HCT116 (cell line): ENCODE data around the gene CEP131. TPM values are rescaled to one million over a fixed set of nuclear protein-coding genes. Genes with fewer than 3 reads are reported as not detected.

Source experiments
- ATAC-seq: fragments of 200-7000 bp; cut with Tn5 transposase; 2 replicates; pipeline ENCODE4 v1.9.1; 2020; ENCODE audit warnings: mild to moderate bottlenecking, moderate library complexity
- BruUV-seq: library from RNA; stranded (reverse); fragments of 400-500 nt; replicated peaks from 2 replicates; lab custom pipeline; 2021; lab: Mats Ljungman, UMichigan
- CTCF ChIA-PET: fragments of 300-600 bp; sonication (Branson Sonifier 250); formaldehyde crosslinking; loops from one replicate; lab custom pipeline; 2021; ENCODE audit warnings: antibody characterized with exemption; lab: Charles Lee
- POLR2A ChIA-PET: fragments of 300-600, 350-600 bp; sonication (Branson Sonifier 250); formaldehyde crosslinking; loops from one replicate; lab custom pipeline; 2021; ENCODE audit warnings: antibody characterized with exemption; lab: Charles Lee
- RAD21 ChIA-PET, 2 experiments: fragments of 300-600 bp; sonication (Branson Sonifier 250); formaldehyde crosslinking; loops; one replicate each; lab custom pipeline; 2023; ENCODE audit warnings: low total read pairs in 2 of 2; ENCODE audit not compliant: uncharacterized antibody in 2 of 2, unreplicated experiment in 2 of 2, low non-redundant PET in 1 of 2; lab: Charles Lee
- DNase-seq: peaks from one replicate; pipeline ENCODE4 v3.0.0-alpha.2; 2010; ENCODE audit warnings: low read depth, low spot score
- H2AFZ ChIP-seq: fragments of 200-600 bp; shearing (Covaris generic), sonication (generic); 2 replicates; pipeline ENCODE4 v1.6.1; 2017; ENCODE audit warnings: low read depth, mixed run types, mixed read lengths, antibody characterized with exemption, low read length; ENCODE audit not compliant: poor library complexity, severe bottlenecking
- H3K27ac ChIP-seq: 2 replicates; pipeline ENCODE4 v1.5.1; 2012; ENCODE audit warnings: low read depth, low read length
- H3K27me3 ChIP-seq: fragments of 200-600 bp; sonication (generic); 2 replicates; pipeline ENCODE4 v1.6.1; 2016; ENCODE audit warnings: mixed run types, low read length, mixed read lengths; ENCODE audit not compliant: insufficient read depth
- H3K36me3 ChIP-seq, 2 experiments: fragments of 200-500 bp in 1 of 2; fragments of 200-600 bp in 1 of 2; sonication (Bioruptor generic) in 1 of 2; sonication (generic) in 1 of 2; 2 replicates each; pipeline versions ENCODE4 v1.5.1 to v1.6.1; 2014 to 2016; ENCODE audit warnings: low read length in 2 of 2, inconsistent platforms in 1 of 2, mixed read lengths in 1 of 2, mixed run types in 1 of 2; ENCODE audit not compliant: insufficient read depth in 2 of 2, control insufficient read depth in 1 of 2
- H3K4me1 ChIP-seq, 2 experiments: fragments of 200-600 bp in 1 of 2; sonication (generic) in 1 of 2; 2 replicates each; pipeline versions ENCODE4 v1.5.1 to v1.6.1; 2012 to 2017; ENCODE audit warnings: low read length in 2 of 2, inconsistent platforms in 1 of 2, mild to moderate bottlenecking in 1 of 2, mixed read lengths in 1 of 2, mixed run types in 1 of 2, moderate library complexity in 1 of 2; ENCODE audit not compliant: insufficient read depth in 2 of 2, control insufficient read depth in 1 of 2
- H3K4me2 ChIP-seq: fragments of 200-600 bp; sonication (generic); 2 replicates; pipeline ENCODE4 v1.6.1; 2017; ENCODE audit warnings: mixed run types, low read length, mixed read lengths
- H3K4me3 ChIP-seq, 2 experiments: fragments of 200-600 bp in 1 of 2; sonication (generic) in 1 of 2; replicated peaks in 1 of 2; 2 replicates each; pipeline ENCODE4 v1.5.1; 2011 to 2016; ENCODE audit warnings: low read length in 2 of 2, control low read depth in 1 of 2, low read depth in 1 of 2, mild to moderate bottlenecking in 1 of 2, mixed read lengths in 1 of 2, mixed run types in 1 of 2
- H3K79me2 ChIP-seq: fragments of 200-600 bp; sonication (generic); 2 replicates; pipeline ENCODE4 v1.6.1; 2017; ENCODE audit warnings: mild to moderate bottlenecking, mixed run types, low read length, moderate library complexity, mixed read lengths; ENCODE audit not compliant: insufficient read depth
- H3K9ac ChIP-seq: fragments of 200-600 bp; sonication (generic); 2 replicates; pipeline ENCODE4 v1.6.1; 2016; ENCODE audit warnings: low read length, mixed read lengths
- H3K9me2 ChIP-seq: fragments of 200-600 bp; sonication (generic), shearing (Covaris generic); 2 replicates; pipeline ENCODE4 v1.6.1; 2017; ENCODE audit warnings: mixed run types, mild to moderate bottlenecking, moderate library complexity; ENCODE audit not compliant: insufficient read depth
- H3K9me3 ChIP-seq, 2 experiments: fragments of 200-500 bp in 1 of 2; fragments of 200-600 bp in 1 of 2; sonication (Bioruptor generic) in 1 of 2; sonication (generic) in 1 of 2; 2 replicates each; pipeline ENCODE4 v1.6.1; 2014 to 2017; ENCODE audit warnings: low read length in 2 of 2, mixed read lengths in 2 of 2, inconsistent platforms in 1 of 2, low read depth in 1 of 2, mild to moderate bottlenecking in 1 of 2, mixed run types in 1 of 2, moderate library complexity in 1 of 2; ENCODE audit not compliant: control insufficient read depth in 1 of 2, insufficient read depth in 1 of 2
- H4K20me1 ChIP-seq: fragments of 200-600 bp; sonication (generic), shearing (Covaris generic); 2 replicates; pipeline ENCODE4 v1.6.1; 2017; ENCODE audit warnings: mixed run types, mild to moderate bottlenecking, moderate library complexity; ENCODE audit not compliant: insufficient read depth
- CEBPB ChIP-seq: IDR thresholded peaks from 2 replicates; pipeline ENCODE4 v1.6.1; 2012; ENCODE audit warnings: low read depth
- CTCF ChIP-seq, 3 experiments: fragments of 200-600 bp in 1 of 3; sonication (generic) in 1 of 3; IDR thresholded peaks in 2 of 3; conservative IDR thresholded peaks in 1 of 3; 2 replicates each; pipeline ENCODE4 v1.5.1; 2012 to 2017; ENCODE audit warnings: low read depth in 2 of 3, low read length in 2 of 3, antibody characterized with exemption in 1 of 3, borderline replicate concordance in 1 of 3, control low read depth in 1 of 3, mild to moderate bottlenecking in 1 of 3, mixed read lengths in 1 of 3, mixed run types in 1 of 3, moderate library complexity in 1 of 3; ENCODE audit not compliant: insufficient read depth in 1 of 3
- EZH2 ChIP-seq: fragments of 200-600 bp; sonication (generic); IDR thresholded peaks from 2 replicates; pipeline ENCODE4 v1.6.1; 2017; ENCODE audit warnings: antibody characterized with exemption, mixed run types
- MAX ChIP-seq: IDR thresholded peaks from 2 replicates; pipeline ENCODE4 v1.6.1; 2012
- POLR2A ChIP-seq: IDR thresholded peaks from 2 replicates; pipeline ENCODE4 v1.7.0; 2011; ENCODE audit warnings: borderline replicate concordance; ENCODE audit not compliant: insufficient read depth, insufficient read length; ENCODE audit errors: extremely low read depth
- SP1 ChIP-seq: IDR thresholded peaks from 2 replicates; pipeline ENCODE4 v1.6.1; 2012; ENCODE audit warnings: low read depth
- YY1 ChIP-seq: IDR thresholded peaks from 2 replicates; pipeline ENCODE4 v1.6.1; 2011; ENCODE audit warnings: low read length, low read depth, moderate library complexity, mild to moderate bottlenecking; ENCODE audit not compliant: insufficient replicate concordance; ENCODE audit errors: extremely low read depth
- ZFX ChIP-seq: fragments of 450-650 bp; IDR thresholded peaks from 2 replicates; pipeline ENCODE4 v1.6.1; 2017
- ZNF274 ChIP-seq: fragments of 200-500 bp; sonication (Bioruptor generic); IDR thresholded peaks from 2 replicates; pipeline ENCODE4 v1.6.1; 2014; ENCODE audit warnings: mild to moderate bottlenecking, low read depth, low read length, inconsistent platforms
- intact Hi-C: fragments of 100-400 bp; cut with micrococcal nuclease; formaldehyde crosslinking; loops from 2 replicates; pipeline ENCODE4 v1.10.0; 2022
- total RNA-seq: library from RNA; stranded (reverse); gene quantifications from one replicate; pipeline ENCODE4 v1.2.1, GENCODE V29; 2021; ENCODE audit not compliant: unreplicated experiment
- TF ChIP-seq, protein P1 (sequence below): IDR thresholded peaks from 2 replicates; pipeline ENCODE4 v1.6.1; 2011; ENCODE audit warnings: mild to moderate bottlenecking, low read length, moderate library complexity; ENCODE audit not compliant: insufficient replicate concordance; ENCODE audit errors: extremely low read depth

Gene CEP131
- total RNA-seq, 1 experiment from 2014 or later = 30.2 TPM

- Histone ChIP-seq H3K27ac (no peak overlapping the region), H3K9me3 (no peaks in the 10 kb centered on the region), H3K27me3 (no peaks in the 10 kb centered on the region), H3K4me1 (no peaks in the 10 kb centered on the region), H3K9me2 (no peaks in the 10 kb centered on the region), H3K4me3 (no peak overlapping the region), H3K4me2 (no peak overlapping the region), H3K36me3 (no peaks in the 10 kb centered on the region), H4K20me1 (no peaks in the 10 kb centered on the region), H3K9ac (no peak overlapping the region), H2AFZ (no peak overlapping the region), H3K79me2 (no peaks in the 10 kb centered on the region)
- POLR2A ChIA-PET = no interaction called here
- intact Hi-C loops = no loop called here
- RAD21 ChIA-PET = no interaction called here
- BruUV-seq = no TSS peak
- CTCF ChIA-PET = no interaction called here
- no peak for TF ChIP-seq ZFX
- TF ChIP-seq CTCF (IDR thresholded peaks at IDR 0.05 in 2 of 3, conservative IDR thresholded peaks at IDR 0.05 in 1 of 3; ENCODE audit: borderline replicate concordance in 1 of 3, insufficient read depth in 1 of 3, low read depth in 2 of 3, low read length in 2 of 3) = no peak
- no peak for TF ChIP-seq CEBPB
- ATAC-seq (no peak), DNase-seq (no peak)
These were observed 58.9 kb downstream of the CEP131 start for GRCh38 chr17:81163703-81164370.

DNA sequence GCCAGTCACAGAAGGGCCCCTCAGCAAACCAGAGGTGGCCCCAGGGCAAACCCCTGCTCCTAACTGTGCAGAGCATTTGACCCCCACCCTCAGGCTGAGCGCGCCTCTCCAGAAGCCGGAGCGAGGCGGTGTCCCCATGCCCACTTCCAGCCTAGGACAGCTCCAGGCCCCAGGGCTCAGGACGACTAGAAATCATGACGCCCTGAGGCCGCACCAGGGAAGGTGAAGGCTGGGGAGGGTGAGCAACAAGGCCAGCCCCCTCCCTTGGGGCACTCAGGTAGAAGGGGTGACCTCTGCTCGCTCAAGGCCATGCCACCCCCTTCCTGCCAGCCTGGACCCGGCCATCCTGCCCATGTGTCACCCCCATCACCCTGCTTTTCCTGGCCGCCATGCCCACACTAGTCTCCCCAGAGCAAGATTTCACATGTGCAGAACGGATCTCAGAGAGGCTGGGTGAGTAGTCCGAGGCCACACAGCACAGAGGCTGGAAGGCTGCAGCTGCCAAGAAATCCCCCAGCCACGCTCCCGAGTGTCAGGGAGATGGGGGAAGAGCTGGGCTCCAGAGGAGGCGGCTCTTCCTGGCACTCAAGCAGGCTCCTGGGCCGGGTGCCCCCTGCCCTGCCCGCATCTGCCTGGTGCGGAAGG lies 59.6 kb downstream of the CEP131 start:
- no peaks in the 10 kb centered on the region for H3K79me2 ChIP-seq
- no peaks in the 10 kb centered on the region for H4K20me1 ChIP-seq
- no peak overlapping the region for H3K9ac ChIP-seq
- no TSS peak for BruUV-seq
- DNase-seq (no peak), ATAC-seq (no peak)
- H3K4me2 ChIP-seq = no peak overlapping the region
- H3K4me1 ChIP-seq = no peaks in the 10 kb centered on the region
- intact Hi-C loops = no loop called here
- no peak overlapping the region for H3K27ac ChIP-seq
- no peak overlapping the region for H2AFZ ChIP-seq
- ChIA-PET RAD21 (no interaction called here), CTCF (no interaction called here), POLR2A (no interaction called here)
- H3K27me3 ChIP-seq = no peaks in the 10 kb centered on the region
- no peaks in the 10 kb centered on the region for H3K9me3 ChIP-seq
- H3K36me3 ChIP-seq = no peaks in the 10 kb centered on the region
- H3K9me2 ChIP-seq = no peaks in the 10 kb centered on the region
- no peak overlapping the region for H3K4me3 ChIP-seq
- no peak for TF ChIP-seq CEBPB
- TF ChIP-seq CTCF (IDR thresholded peaks at IDR 0.05 in 2 of 3, conservative IDR thresholded peaks at IDR 0.05 in 1 of 3; ENCODE audit: borderline replicate concordance in 1 of 3, insufficient read depth in 1 of 3, low read depth in 2 of 3, low read length in 2 of 3) = no peak
- TF ChIP-seq, protein P1, sequence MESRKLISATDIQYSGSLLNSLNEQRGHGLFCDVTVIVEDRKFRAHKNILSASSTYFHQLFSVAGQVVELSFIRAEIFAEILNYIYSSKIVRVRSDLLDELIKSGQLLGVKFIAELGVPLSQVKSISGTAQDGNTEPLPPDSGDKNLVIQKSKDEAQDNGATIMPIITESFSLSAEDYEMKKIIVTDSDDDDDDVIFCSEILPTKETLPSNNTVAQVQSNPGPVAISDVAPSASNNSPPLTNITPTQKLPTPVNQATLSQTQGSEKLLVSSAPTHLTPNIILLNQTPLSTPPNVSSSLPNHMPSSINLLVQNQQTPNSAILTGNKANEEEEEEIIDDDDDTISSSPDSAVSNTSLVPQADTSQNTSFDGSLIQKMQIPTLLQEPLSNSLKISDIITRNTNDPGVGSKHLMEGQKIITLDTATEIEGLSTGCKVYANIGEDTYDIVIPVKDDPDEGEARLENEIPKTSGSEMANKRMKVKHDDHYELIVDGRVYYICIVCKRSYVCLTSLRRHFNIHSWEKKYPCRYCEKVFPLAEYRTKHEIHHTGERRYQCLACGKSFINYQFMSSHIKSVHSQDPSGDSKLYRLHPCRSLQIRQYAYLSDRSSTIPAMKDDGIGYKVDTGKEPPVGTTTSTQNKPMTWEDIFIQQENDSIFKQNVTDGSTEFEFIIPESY = no peak
- no peak for TF ChIP-seq MAX
- TF ChIP-seq POLR2A = no peak
- no peak for TF ChIP-seq ZNF274
- TF ChIP-seq SP1 = no peak
- TF ChIP-seq EZH2 = no peak
- TF ChIP-seq YY1 = no peak
